ENCODE measurements around the gene MFN2. TPM values are rescaled to one million over a fixed set of nuclear protein-coding genes. Genes with fewer than 3 reads are reported as not detected.
"Not testable (repeated sequence)": the region's sequence is repeated elsewhere in the genome, so short reads cannot be mapped to it uniquely, and the experiment has no call there.

The MFN2 gene
- total RNA-seq, 1 experiment from 2014 or later: 56.8 TPM

- CTCF ChIA-PET: interaction anchor here (1.8 kb wide), 1 partner anchor 27 kb away, joined by 6 read pairs; no protein-coding TSS in a partner anchor
- TF ChIP-seq ZNF121 (CRISPR knock-in tag; IDR thresholded peaks at IDR 0.05): 0 out of 2 replicates have a peak, but pooled peaks have one; percentile 36
- not testable (repeated sequence) for DNase-seq (ENCODE audit: low spot score)
Measured at GRCh38 chr1:11939794-11940193, 40.5 kb upstream of the MFN2 start.

GRCh38 chr1:11940260-11940921 is 39.9 kb upstream of the MFN2 start:
- ChIA-PET CTCF (interaction anchor here (1.8 kb wide), 1 partner anchor 26 kb away, joined by 6 read pairs; no protein-coding TSS in a partner anchor), POLR2A (interaction anchor here (1.7 kb wide), 1 partner anchor 32 kb away, joined by 12 read pairs; no protein-coding TSS in a partner anchor)
- Mint-ChIP-seq H3K36me3 (no peaks in the 10 kb centered on the region; the same call in 1 of the 2 replicates), H3K4me3 (no peak overlapping the region), H3K4me1 (peaks cover 32% of the 10 kb centered on the region), H3K27me3 (ENCODE audit: low read depth) (no peaks in the 10 kb centered on the region; the same call in 1 of the 2 replicates), H3K9me3 (no peaks in the 10 kb centered on the region), H3K27ac (no peak overlapping the region)
- no peak for DNase-seq (ENCODE audit: low spot score)
- TF ChIP-seq ARID4B (CRISPR knock-in tag; IDR thresholded peaks at IDR 0.05; ENCODE audit: borderline replicate concordance) (no peak), JUN (CRISPR knock-in tag; IDR thresholded peaks at IDR 0.05) (no peak), ZNF232 (CRISPR knock-in tag; IDR thresholded peaks at IDR 0.05) (no peak), ZMAT4 (CRISPR knock-in tag; IDR thresholded peaks at IDR 0.05) (no peak)
- TF ChIP-seq, protein P1, sequence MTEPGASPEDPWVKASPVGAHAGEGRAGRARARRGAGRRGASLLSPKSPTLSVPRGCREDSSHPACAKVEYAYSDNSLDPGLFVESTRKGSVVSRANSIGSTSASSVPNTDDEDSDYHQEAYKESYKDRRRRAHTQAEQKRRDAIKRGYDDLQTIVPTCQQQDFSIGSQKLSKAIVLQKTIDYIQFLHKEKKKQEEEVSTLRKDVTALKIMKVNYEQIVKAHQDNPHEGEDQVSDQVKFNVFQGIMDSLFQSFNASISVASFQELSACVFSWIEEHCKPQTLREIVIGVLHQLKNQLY (CRISPR knock-in tag; IDR thresholded peaks at IDR 0.05): no peak
- no peak for ATAC-seq

More at GRCh38 chr1:11939794-11940193, 40.5 kb upstream of the MFN2 start:
- not testable (repeated sequence) for H3K27me3 Mint-ChIP-seq (ENCODE audit: low read depth); H3K36me3 Mint-ChIP-seq; H3K4me3 Mint-ChIP-seq; ATAC-seq; H3K27ac Mint-ChIP-seq; H3K9me3 Mint-ChIP-seq
- POLR2A ChIA-PET: interaction anchor here (1.7 kb wide), 1 partner anchor 31 kb away, joined by 12 read pairs; no protein-coding TSS in a partner anchor
- H3K4me1 Mint-ChIP-seq: peaks cover 28% of the 10 kb centered on the region

GRCh38 chr1:11942280-11942679 is 38.0 kb upstream of the MFN2 start:
- ATAC-seq: no peak
- Mint-ChIP-seq H3K9me3 (no peaks in the 10 kb centered on the region), H3K27me3 (ENCODE audit: low read depth) (no peaks in the 10 kb centered on the region; the same call in 1 of the 2 replicates), H3K4me3 (no peak overlapping the region), H3K4me1 (peaks cover 33% of the 10 kb centered on the region), H3K27ac (peak overlapping the region; percentile 95), H3K36me3 (peaks cover 6% of the 10 kb centered on the region; the same call in 1 of the 2 replicates)
- ChIA-PET CTCF (no interaction called here), POLR2A (interaction anchor here (1.1 kb wide), 1 partner anchor 34 kb away, joined by 4 read pairs; no protein-coding TSS in a partner anchor)
- no peak for DNase-seq (ENCODE audit: low spot score)
- TF ChIP-seq, protein P2, sequence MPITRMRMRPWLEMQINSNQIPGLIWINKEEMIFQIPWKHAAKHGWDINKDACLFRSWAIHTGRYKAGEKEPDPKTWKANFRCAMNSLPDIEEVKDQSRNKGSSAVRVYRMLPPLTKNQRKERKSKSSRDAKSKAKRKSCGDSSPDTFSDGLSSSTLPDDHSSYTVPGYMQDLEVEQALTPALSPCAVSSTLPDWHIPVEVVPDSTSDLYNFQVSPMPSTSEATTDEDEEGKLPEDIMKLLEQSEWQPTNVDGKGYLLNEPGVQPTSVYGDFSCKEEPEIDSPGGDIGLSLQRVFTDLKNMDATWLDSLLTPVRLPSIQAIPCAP (CRISPR knock-in tag; IDR thresholded peaks at IDR 0.05): no peak
- no peak for TF ChIP-seq ETV6 (CRISPR knock-in tag; IDR thresholded peaks at IDR 0.05)
- no peak for TF ChIP-seq ZNF219 (CRISPR knock-in tag; IDR thresholded peaks at IDR 0.05; ENCODE audit: borderline replicate concordance)
- no peak for TF ChIP-seq ZNF138 (CRISPR knock-in tag; conservative IDR thresholded peaks at IDR 0.05)
- TF ChIP-seq PRDM15 (CRISPR knock-in tag; IDR thresholded peaks at IDR 0.05): no peak
- no peak for TF ChIP-seq CDX4 (CRISPR knock-in tag; IDR thresholded peaks at IDR 0.05; ENCODE audit: borderline replicate concordance)
